ENCODE data around the gene SPRR2D. TPM values are rescaled to one million over a fixed set of nuclear protein-coding genes. Genes with fewer than 3 reads are reported as not detected.

The SPRR2D gene
- total and polyA plus RNA-seq, 2 of the 8 experiments (the other 6 are each of a cell fraction or from before 2014, with no cell fraction given): not detected

- no peak for TF ChIP-seq SIN3A (conservative IDR thresholded peaks at IDR 0.05 in 1 of 2, IDR thresholded peaks at IDR 0.05 in 1 of 2; ENCODE audit: low read depth in 1 of 2, low read length in 2 of 2)
- TF ChIP-seq SIX5 (IDR thresholded peaks at IDR 0.05; ENCODE audit: low read depth, low read length): no peak
- no peak for TF ChIP-seq RFX5 (IDR thresholded peaks at IDR 0.05; ENCODE audit: borderline replicate concordance, low read depth, low read length)
Measured at GRCh38 chr1:153032677-153033308, 8.1 kb downstream of the SPRR2D start (continued).
